ENCODE results near the gene SEC24D. TPM values are rescaled to one million over a fixed set of nuclear protein-coding genes. Genes with fewer than 3 reads are reported as not detected.
"Not testable (repeated sequence)": the region's sequence is repeated elsewhere in the genome, so short reads cannot be mapped to it uniquely, and the experiment has no call there.

The SEC24D gene
- total RNA-seq, 1 experiment from 2014 or later = 13.3 TPM

- in situ Hi-C loops (cut with HindIII; ENCODE audit: low sequenced_read_pairs); DNase-seq (ENCODE audit: low spot score): not testable (repeated sequence)
Observed at GRCh38 chr4:118782886-118783285, 53.0 kb downstream of the SEC24D start.

- in situ Hi-C loops (cut with HindIII; ENCODE audit: low sequenced_read_pairs) = not testable (repeated sequence)
Observed at GRCh38 chr4:118777649-118778048, 58.3 kb downstream of the SEC24D start.

GRCh38 chr4:118776955-118777640, 58.8 kb downstream of the SEC24D start:
- DNase-seq (ENCODE audit: low spot score); in situ Hi-C loops (cut with HindIII; ENCODE audit: low sequenced_read_pairs): not testable (repeated sequence)

More at GRCh38 chr4:118777649-118778048, 58.3 kb downstream of the SEC24D start:
- not testable (repeated sequence) for DNase-seq (ENCODE audit: low spot score)

- in situ Hi-C loops (cut with HindIII; ENCODE audit: low sequenced_read_pairs) = no loop called here
- DNase-seq (ENCODE audit: low spot score) = no peak
Observed at GRCh38 chr4:118776157-118776954, 59.6 kb downstream of the SEC24D start.

- no peak for DNase-seq (ENCODE audit: low spot score)
- in situ Hi-C loops (cut with HindIII; ENCODE audit: low sequenced_read_pairs) = no loop called here
Observed at GRCh38 chr4:118775405-118775804, 60.5 kb downstream of the SEC24D start.

- DNase-seq (ENCODE audit: low spot score) = no peak
- in situ Hi-C loops (cut with HindIII; ENCODE audit: low sequenced_read_pairs) = no loop called here
Observed at GRCh38 chr4:118774989-118775388, 60.9 kb downstream of the SEC24D start.

- DNase-seq (ENCODE audit: low spot score) = no peak
- in situ Hi-C loops (cut with HindIII; ENCODE audit: low sequenced_read_pairs) = no loop called here
Observed at GRCh38 chr4:118774321-118774720, 61.6 kb downstream of the SEC24D start.

- no peak for DNase-seq (ENCODE audit: low spot score)
- in situ Hi-C loops (cut with HindIII; ENCODE audit: low sequenced_read_pairs) = no loop called here
Observed at GRCh38 chr4:118773429-118773792, 62.5 kb downstream of the SEC24D start.

- in situ Hi-C loops (cut with HindIII; ENCODE audit: low sequenced_read_pairs) = no loop called here
- no peak for DNase-seq (ENCODE audit: low spot score)
Observed at GRCh38 chr4:118772767-118773428, 63.0 kb downstream of the SEC24D start.

- peak; percentile 74 for DNase-seq (ENCODE audit: low spot score)
- in situ Hi-C loops (cut with HindIII; ENCODE audit: low sequenced_read_pairs) = no loop called here
Observed at GRCh38 chr4:118772081-118772766, 63.7 kb downstream of the SEC24D start.

- DNase-seq (ENCODE audit: low spot score) = no peak
- in situ Hi-C loops (cut with HindIII; ENCODE audit: low sequenced_read_pairs) = no loop called here
Observed at GRCh38 chr4:118770741-118771187, 65.2 kb downstream of the SEC24D start.

- DNase-seq (ENCODE audit: low spot score) = no peak
- in situ Hi-C loops (cut with HindIII; ENCODE audit: low sequenced_read_pairs) = no loop called here
Observed at GRCh38 chr4:118769161-118769560, 66.8 kb downstream of the SEC24D start.

- no peak for DNase-seq (ENCODE audit: low spot score)
- in situ Hi-C loops (cut with HindIII; ENCODE audit: low sequenced_read_pairs) = no loop called here
Observed at GRCh38 chr4:118767109-118767508, 68.8 kb downstream of the SEC24D start.

- in situ Hi-C loops (cut with HindIII; ENCODE audit: low sequenced_read_pairs) = no loop called here
- no peak for DNase-seq (ENCODE audit: low spot score)
Observed at GRCh38 chr4:118765399-118765798, 70.5 kb downstream of the SEC24D start.

- in situ Hi-C loops (cut with HindIII; ENCODE audit: low sequenced_read_pairs) = no loop called here
Observed at GRCh38 chr4:118762730-118763477, 73.0 kb downstream of the SEC24D start.

GRCh38 chr4:118762155-118762554, 73.8 kb downstream of the SEC24D start:
- in situ Hi-C loops (cut with HindIII; ENCODE audit: low sequenced_read_pairs) = no loop called here
- DNase-seq (ENCODE audit: low spot score) = no peak

More at GRCh38 chr4:118762730-118763477, 73.0 kb downstream of the SEC24D start:
- DNase-seq (ENCODE audit: low spot score) = no peak

GRCh38 chr4:118761397-118762016, 74.4 kb downstream of the SEC24D start:
- in situ Hi-C loops (cut with HindIII; ENCODE audit: low sequenced_read_pairs) = no loop called here
- no peak for DNase-seq (ENCODE audit: low spot score)

GRCh38 chr4:118760493-118760892, 75.4 kb downstream of the SEC24D start:
- in situ Hi-C loops (cut with HindIII; ENCODE audit: low sequenced_read_pairs) = no loop called here
- DNase-seq (ENCODE audit: low spot score) = no peak
